SK-N-SH (cell line): Measurements from ENCODE around the gene BORCS6. TPM values are rescaled to one million over a fixed set of nuclear protein-coding genes. Genes with fewer than 3 reads are reported as not detected.
A peak's percentile ranks its signal among the peaks of the same experiment; 100 is the strongest.

Source experiments
- CTCF ChIP-seq: fragments of 200-600 bp; sonication (generic); IDR thresholded peaks from 2 replicates; pipeline ENCODE4 v1.6.1; 2017; ENCODE audit warnings: antibody characterized with exemption, mild to moderate bottlenecking, moderate library complexity
- EZH2phosphoT487 ChIP-seq: fragments of 200-600 bp; sonication (generic); IDR thresholded peaks from 2 replicates; pipeline ENCODE4 v1.6.1; 2017; ENCODE audit warnings: low read depth, mixed run types, mild to moderate bottlenecking, antibody characterized with exemption, moderate library complexity, borderline replicate concordance
- FOXJ3 ChIP-seq: sonication (generic); formaldehyde crosslinking; IDR thresholded peaks from 2 replicates; pipeline ENCODE4 v1.5.1; 2020; ENCODE audit warnings: mild to moderate bottlenecking, missing genetic modification reagents
- GABPA ChIP-seq: IDR thresholded peaks from 2 replicates; pipeline ENCODE4 v1.4.0; 2012; ENCODE audit warnings: low read depth, mild to moderate bottlenecking
- IRF3 ChIP-seq: fragments of 150-350 bp; IDR thresholded peaks from 2 replicates; pipeline ENCODE4 v1.6.1; 2016; ENCODE audit warnings: mild to moderate bottlenecking, low read depth, low read length
- JUND ChIP-seq: IDR thresholded peaks from 2 replicates; pipeline ENCODE4 v1.4.0; 2012
- MEF2A ChIP-seq: IDR thresholded peaks from 2 replicates; pipeline ENCODE4 v1.4.0; 2012; ENCODE audit warnings: low read depth, borderline replicate concordance
- NFIC ChIP-seq: IDR thresholded peaks from 2 replicates; pipeline ENCODE4 v1.4.0; 2012; ENCODE audit warnings: borderline replicate concordance
- NRF1 ChIP-seq: IDR thresholded peaks from 2 replicates; pipeline ENCODE4 v1.6.1; 2012; ENCODE audit warnings: low read depth, mild to moderate bottlenecking, low read length
- POLR2AphosphoS5 ChIP-seq: IDR thresholded peaks from 2 replicates; pipeline ENCODE4 v1.6.1; 2012; ENCODE audit warnings: low read depth, low read length
- RCOR1 ChIP-seq: fragments of 150-350 bp; IDR thresholded peaks from 2 replicates; pipeline ENCODE4 v1.6.1; 2017; ENCODE audit warnings: antibody characterized with exemption, low read length
- RFX5 ChIP-seq: IDR thresholded peaks from 2 replicates; pipeline ENCODE4 v1.6.1; 2012; ENCODE audit warnings: mild to moderate bottlenecking, improper control_type of control experiment, low read length
- RXRA ChIP-seq: IDR thresholded peaks from 2 replicates; pipeline ENCODE4 v1.4.0; 2012; ENCODE audit warnings: low read depth, mild to moderate bottlenecking, borderline replicate concordance
- SIN3A ChIP-seq: IDR thresholded peaks from 2 replicates; pipeline ENCODE4 v1.6.1; 2012; ENCODE audit warnings: low read depth, mild to moderate bottlenecking, low read length, moderate library complexity, borderline replicate concordance
- TCF12 ChIP-seq: IDR thresholded peaks from 2 replicates; pipeline ENCODE4 v1.4.0; 2012
- polyA plus RNA-seq, 3 experiments: library from polyadenylated mRNA; depleted of rRNA; stranded (reverse); fragments of >200 nt; gene quantifications; 2 replicates each; pipeline ENCODE4 v1.2.3, GENCODE V29; 2012
- TF ChIP-seq, protein P1 (sequence below): fragments of 150-350 bp; IDR thresholded peaks from 2 replicates; pipeline ENCODE4 v1.6.1; 2017; ENCODE audit warnings: antibody characterized with exemption, low read length, low read depth, borderline replicate concordance

BORCS6 gene
- polyA plus RNA-seq, 1 of the 3 experiments (the other 2 are of a cell fraction), result 4.3 TPM

GRCh38 chr17:8162233-8162996 is 27.6 kb downstream of the BORCS6 start, which contains the start of gene VAMP2 (continued):
- TF ChIP-seq FOXJ3 (no peak), MEF2A (no peak), RCOR1 (no peak), NRF1 (no peak), NFIC (peak; percentile 21; the same call in 1 of the 2 replicates), IRF3 (no peak), GABPA (no peak), EZH2phosphoT487 (no peak), SIN3A (peak; percentile 56; the same call in 1 of the 2 replicates), POLR2AphosphoS5 (peak; percentile 62; the same call in 1 of the 2 replicates), RXRA (no peak), TCF12 (no peak), JUND (no peak), CTCF (no peak), RFX5 (no peak)
- TF ChIP-seq, protein P1, sequence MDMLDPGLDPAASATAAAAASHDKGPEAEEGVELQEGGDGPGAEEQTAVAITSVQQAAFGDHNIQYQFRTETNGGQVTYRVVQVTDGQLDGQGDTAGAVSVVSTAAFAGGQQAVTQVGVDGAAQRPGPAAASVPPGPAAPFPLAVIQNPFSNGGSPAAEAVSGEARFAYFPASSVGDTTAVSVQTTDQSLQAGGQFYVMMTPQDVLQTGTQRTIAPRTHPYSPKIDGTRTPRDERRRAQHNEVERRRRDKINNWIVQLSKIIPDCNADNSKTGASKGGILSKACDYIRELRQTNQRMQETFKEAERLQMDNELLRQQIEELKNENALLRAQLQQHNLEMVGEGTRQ, result no peak
